KMS-11 (cell line): ENCODE measurements around the gene RAB11FIP3.
A peak's percentile ranks its signal among the peaks of the same experiment; 100 is the strongest.
"Not testable (repeated sequence)": the region's sequence is repeated elsewhere in the genome, so short reads cannot be mapped to it uniquely, and the experiment has no call there.

Source experiments
- H2AFZ ChIP-seq: fragments of 200-600 bp; sonication (generic); 2 replicates; pipeline ENCODE4 v1.6.1; 2016; ENCODE audit warnings: antibody characterized with exemption, mixed run types, low read depth
- H3K27ac ChIP-seq: fragments of 200-600 bp; sonication (generic); 2 replicates; pipeline ENCODE4 v1.6.1; 2016; ENCODE audit warnings: mild to moderate bottlenecking, mixed run types
- H3K27me3 ChIP-seq: fragments of 200-600 bp; sonication (generic); 2 replicates; pipeline ENCODE4 v1.6.1; 2017; ENCODE audit warnings: mild to moderate bottlenecking, low read depth, mixed run types, moderate library complexity; ENCODE audit not compliant: insufficient read depth
- H3K36me3 ChIP-seq: fragments of 200-600 bp; sonication (generic); 2 replicates; pipeline ENCODE4 v1.6.1; 2017; ENCODE audit warnings: mild to moderate bottlenecking, mixed run types; ENCODE audit not compliant: insufficient read depth
- H3K4me1 ChIP-seq: fragments of 200-600 bp; sonication (generic); 2 replicates; pipeline ENCODE4 v1.6.1; 2016; ENCODE audit warnings: mild to moderate bottlenecking, low read depth, mixed run types; ENCODE audit not compliant: poor library complexity, severe bottlenecking
- H3K4me2 ChIP-seq: fragments of 200-600 bp; sonication (generic); 2 replicates; pipeline ENCODE4 v1.7.0; 2016; ENCODE audit warnings: mild to moderate bottlenecking, mixed run types
- H3K4me3 ChIP-seq: fragments of 200-600 bp; sonication (generic); IDR thresholded peaks from 2 replicates; pipeline ENCODE4 v1.6.1; 2017; ENCODE audit warnings: low read depth, low read length, mixed read lengths; ENCODE audit not compliant: insufficient read depth
- H3K79me2 ChIP-seq: fragments of 200-600 bp; sonication (generic); 2 replicates; pipeline ENCODE4 v1.6.1; 2016; ENCODE audit warnings: low read depth, mixed run types; ENCODE audit not compliant: insufficient read depth
- H3K9ac ChIP-seq: fragments of 200-600 bp; sonication (generic); 2 replicates; pipeline ENCODE4 v1.6.1; 2016; ENCODE audit warnings: mild to moderate bottlenecking, mixed run types
- H4K20me1 ChIP-seq: fragments of 200-600 bp; sonication (generic); 2 replicates; pipeline ENCODE4 v1.6.1; 2016; ENCODE audit warnings: mild to moderate bottlenecking, mixed run types; ENCODE audit not compliant: insufficient read depth
- TF ChIP-seq, protein P1 (sequence below): fragments of 200-600 bp; sonication (generic); conservative IDR thresholded peaks from 2 replicates; pipeline ENCODE4 v1.6.1; 2017; ENCODE audit warnings: low read depth, mild to moderate bottlenecking, antibody characterized with exemption, low read length, moderate library complexity, mixed read lengths

RAB11FIP3 gene

DNA sequence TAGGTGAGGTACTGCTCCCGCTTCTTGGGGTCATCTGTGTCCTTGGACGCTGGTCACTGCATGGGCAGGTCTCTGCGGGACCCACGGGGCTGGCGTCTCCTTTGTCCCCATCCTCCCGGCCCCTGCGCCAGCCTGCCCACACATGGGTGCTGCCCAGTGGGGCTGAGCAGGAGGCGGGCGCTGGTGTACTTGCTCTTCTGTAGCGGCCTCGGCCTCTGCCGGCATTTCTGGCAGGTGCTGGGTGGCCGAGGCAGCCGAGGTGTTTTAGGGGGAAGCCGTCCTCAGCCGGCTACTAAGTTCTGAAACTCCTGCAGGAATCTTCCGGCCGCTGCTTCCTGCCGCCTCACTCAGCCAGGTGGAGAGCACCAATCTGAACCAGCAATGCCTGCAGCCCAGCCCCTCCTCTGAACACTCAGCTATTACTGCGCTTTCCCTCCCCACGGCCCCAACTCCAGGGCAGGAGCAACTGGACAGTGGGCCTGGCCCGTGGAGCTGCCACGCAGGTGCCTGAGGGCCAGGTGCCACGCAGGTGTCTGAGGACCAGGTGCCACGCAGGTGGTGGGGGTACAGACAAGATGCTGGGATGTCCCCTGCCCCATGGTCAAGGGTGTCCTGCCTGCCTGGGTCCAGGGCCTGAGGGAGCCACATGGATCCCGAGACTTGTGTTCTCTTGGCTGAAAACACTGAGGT is 13.7 kb upstream of the RAB11FIP3 start:
- no peaks in the 10 kb centered on the region for H3K27me3 ChIP-seq
- no peak overlapping the region for H3K4me2 ChIP-seq
- TF ChIP-seq, protein P1, sequence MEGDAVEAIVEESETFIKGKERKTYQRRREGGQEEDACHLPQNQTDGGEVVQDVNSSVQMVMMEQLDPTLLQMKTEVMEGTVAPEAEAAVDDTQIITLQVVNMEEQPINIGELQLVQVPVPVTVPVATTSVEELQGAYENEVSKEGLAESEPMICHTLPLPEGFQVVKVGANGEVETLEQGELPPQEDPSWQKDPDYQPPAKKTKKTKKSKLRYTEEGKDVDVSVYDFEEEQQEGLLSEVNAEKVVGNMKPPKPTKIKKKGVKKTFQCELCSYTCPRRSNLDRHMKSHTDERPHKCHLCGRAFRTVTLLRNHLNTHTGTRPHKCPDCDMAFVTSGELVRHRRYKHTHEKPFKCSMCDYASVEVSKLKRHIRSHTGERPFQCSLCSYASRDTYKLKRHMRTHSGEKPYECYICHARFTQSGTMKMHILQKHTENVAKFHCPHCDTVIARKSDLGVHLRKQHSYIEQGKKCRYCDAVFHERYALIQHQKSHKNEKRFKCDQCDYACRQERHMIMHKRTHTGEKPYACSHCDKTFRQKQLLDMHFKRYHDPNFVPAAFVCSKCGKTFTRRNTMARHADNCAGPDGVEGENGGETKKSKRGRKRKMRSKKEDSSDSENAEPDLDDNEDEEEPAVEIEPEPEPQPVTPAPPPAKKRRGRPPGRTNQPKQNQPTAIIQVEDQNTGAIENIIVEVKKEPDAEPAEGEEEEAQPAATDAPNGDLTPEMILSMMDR: no peak
- H4K20me1 ChIP-seq: no peaks in the 10 kb centered on the region
- no peaks in the 10 kb centered on the region for H3K4me1 ChIP-seq
- H3K27ac ChIP-seq: no peak overlapping the region
- no peak overlapping the region for H3K4me3 ChIP-seq
- H3K9ac ChIP-seq: no peak overlapping the region
- no peak overlapping the region for H2AFZ ChIP-seq
- H3K79me2 ChIP-seq: no peaks in the 10 kb centered on the region
- no peaks in the 10 kb centered on the region for H3K36me3 ChIP-seq

DNA sequence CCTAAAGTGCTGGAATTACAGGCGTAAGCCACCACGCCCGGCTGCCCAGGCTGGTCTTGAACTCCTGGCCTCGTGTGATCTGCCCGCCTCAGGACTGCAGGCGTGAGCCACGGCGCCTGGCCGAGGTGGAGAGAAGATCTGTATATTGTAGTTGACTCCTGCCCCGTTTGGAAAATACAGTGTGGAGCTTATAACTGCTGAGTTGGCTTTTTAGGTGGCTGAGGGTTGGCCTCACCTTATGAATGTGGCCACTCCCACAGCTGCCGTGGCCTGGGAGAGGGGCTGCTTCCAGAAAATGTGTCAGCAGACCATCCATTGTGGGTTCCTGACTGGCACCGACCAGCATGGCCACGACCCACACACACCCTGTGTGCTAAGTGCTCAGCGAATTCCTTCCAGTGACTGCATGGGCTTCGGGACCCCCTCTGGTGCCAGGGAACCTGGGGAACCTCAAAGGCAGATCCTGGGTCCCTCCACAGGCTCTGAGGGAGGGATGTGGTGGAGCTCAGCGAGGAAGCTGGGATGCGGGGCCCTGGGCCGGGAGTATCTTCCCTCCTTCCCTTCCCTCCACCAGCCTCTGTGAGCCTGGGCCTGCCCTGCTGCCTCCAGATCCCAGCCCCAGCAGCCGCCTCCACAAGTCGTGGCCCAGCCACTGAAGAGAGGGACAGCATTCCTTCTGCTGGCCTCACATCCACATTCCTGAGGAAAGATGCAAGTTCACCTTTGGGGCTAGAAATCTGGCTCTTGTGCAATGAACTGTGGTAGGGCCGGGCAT is 10.9 kb upstream of the RAB11FIP3 start:
- H3K4me3 ChIP-seq: no peak overlapping the region
- no peak overlapping the region for H3K4me2 ChIP-seq
- H3K36me3 ChIP-seq: no peaks in the 10 kb centered on the region
- H3K27ac ChIP-seq: no peak overlapping the region
- TF ChIP-seq, protein P1: no peak
- no peaks in the 10 kb centered on the region for H3K27me3 ChIP-seq
- no peak overlapping the region for H3K9ac ChIP-seq
- no peaks in the 10 kb centered on the region for H3K4me1 ChIP-seq
- no peak overlapping the region for H2AFZ ChIP-seq
- no peaks in the 10 kb centered on the region for H3K79me2 ChIP-seq
- no peaks in the 10 kb centered on the region for H4K20me1 ChIP-seq

- not testable (repeated sequence) for H3K79me2 ChIP-seq, H3K4me2 ChIP-seq, H3K27me3 ChIP-seq, H3K4me1 ChIP-seq, H3K4me3 ChIP-seq, H3K9ac ChIP-seq, H3K27ac ChIP-seq, H2AFZ ChIP-seq, H4K20me1 ChIP-seq, H3K36me3 ChIP-seq
Observed at GRCh38 chr16:415170-415498, 10.3 kb upstream of the RAB11FIP3 start.

DNA sequence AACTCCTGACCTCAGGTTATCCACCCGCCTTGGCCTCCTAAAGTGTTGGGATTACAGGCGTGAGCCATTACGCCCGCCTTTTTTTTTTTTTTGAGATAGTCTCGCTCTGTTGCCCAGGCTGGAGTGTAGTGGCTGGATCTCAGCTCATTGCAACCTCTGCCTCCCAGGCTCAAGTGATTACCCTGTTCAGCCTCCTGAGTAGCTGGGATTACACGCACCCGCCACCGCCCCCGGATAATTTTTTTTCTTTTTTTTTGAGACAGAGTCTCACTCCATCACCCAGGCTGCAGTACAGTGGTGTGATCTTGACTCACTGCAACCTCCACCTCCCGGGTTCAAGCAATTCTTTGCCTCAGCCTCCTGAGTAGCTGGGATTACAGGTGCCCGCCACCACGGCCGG is 3.3 kb upstream of the RAB11FIP3 start:
- H3K36me3 ChIP-seq, H3K4me2 ChIP-seq, H3K9ac ChIP-seq, H3K79me2 ChIP-seq, H3K27ac ChIP-seq, H3K4me3 ChIP-seq, H3K27me3 ChIP-seq, H4K20me1 ChIP-seq, H2AFZ ChIP-seq: not testable (repeated sequence)
- H3K4me1 ChIP-seq: peaks cover 16% of the 10 kb centered on the region

DNA sequence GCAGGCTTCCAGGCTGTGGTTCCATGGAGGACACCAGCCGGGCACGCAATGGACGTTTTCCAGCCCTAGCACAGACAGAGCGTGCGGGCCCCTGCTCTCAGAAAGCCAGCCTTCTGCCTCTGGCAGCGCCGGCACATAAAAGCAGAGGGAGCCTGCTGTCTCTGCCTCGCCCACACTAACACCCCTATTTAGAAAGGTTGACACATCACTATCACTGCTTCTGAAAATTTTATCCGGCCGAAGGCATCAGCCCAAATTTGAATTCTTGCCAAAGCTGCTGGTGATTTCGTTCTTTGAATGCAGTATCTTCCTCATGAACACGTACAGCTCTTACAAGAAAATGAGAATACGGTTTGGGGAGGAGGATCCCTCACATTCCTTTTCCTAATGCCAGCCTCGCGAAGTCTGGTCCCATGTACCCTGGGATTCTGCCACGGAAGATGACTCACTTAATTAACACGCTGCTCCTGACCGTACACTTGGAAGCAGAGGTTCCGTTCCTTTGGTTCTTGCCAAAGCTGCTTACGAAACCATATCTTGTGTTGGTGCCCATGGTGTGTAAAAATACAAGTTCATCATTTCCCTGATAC is 1.3 kb upstream of the RAB11FIP3 start:
- Histone ChIP-seq H3K9ac (no peak overlapping the region), H3K4me3 (no peak overlapping the region)

More for the DNA sequence above, 1.3 kb upstream of the RAB11FIP3 start:
- H3K4me2 ChIP-seq: peak overlapping the region; percentile 96; the same call in 1 of the 2 replicates
- peaks cover 5% of the 10 kb centered on the region; the same call in 1 of the 2 replicates for H3K27me3 ChIP-seq
- H4K20me1 ChIP-seq: no peaks in the 10 kb centered on the region
- H3K27ac ChIP-seq: no peak overlapping the region
- peaks cover 21% of the 10 kb centered on the region for H3K4me1 ChIP-seq
- TF ChIP-seq, protein P1: no peak
- H3K36me3 ChIP-seq: no peaks in the 10 kb centered on the region
- H2AFZ ChIP-seq: peak overlapping the region; percentile 97; the same call in 1 of the 2 replicates
- peaks cover 15% of the 10 kb centered on the region; the same call in 1 of the 2 replicates for H3K79me2 ChIP-seq
